ENCODE measurements around the gene TOX4. TPM values are rescaled to one million over a fixed set of nuclear protein-coding genes. Genes with fewer than 3 reads are reported as not detected.

The TOX4 gene
- total and polyA plus RNA-seq, 12 donors, result 14.9 to 104 (median 93.8) TPM

- ATAC-seq (peak in 3 of 8 donors; percentile 27 to 39 (median 35)), DNase-seq (no peak)
- TF ChIP-seq CTCF (IDR thresholded peaks at IDR 0.05), result no peak
- Histone ChIP-seq H3K27me3 (peaks cover 0 to 95% (median 75%) of the 10 kb centered on the region in 7 donors), H3K4me3 (peak overlapping the region in 9 of 10 donors; percentile 5 to 47 (median 35)), H3K36me3 (no peaks in the 10 kb centered on the region), H3K9me3 (no peaks in the 10 kb centered on the region), H3K4me1 (peaks cover 0 to 14% (median 6%) of the 10 kb centered on the region in 9 donors), H3K27ac (no peak overlapping the region)
- intact Hi-C loops (cut with DNase I), result no loop called here
- WGBS, 2 donors, result 2% methylated on average over 25 of the region's 25 CpGs
Measured at GRCh38 chr14:21536418-21537089, 59.6 kb downstream of the TOX4 start.

- Histone ChIP-seq H3K9me3 (no peaks in the 10 kb centered on the region), H3K36me3 (no peaks in the 10 kb centered on the region), H3K27ac (no peak overlapping the region), H3K4me3 (peak overlapping the region in 9 of 10 donors; percentile 5 to 47 (median 35)), H3K4me1 (peaks cover 0 to 14% (median 6%) of the 10 kb centered on the region in 9 donors), H3K27me3 (peaks cover 0 to 98% (median 77%) of the 10 kb centered on the region in 7 donors)
- DNase-seq, result no peak
- TF ChIP-seq CTCF (IDR thresholded peaks at IDR 0.05), result no peak
- intact Hi-C loops (cut with DNase I), result no loop called here
- ATAC-seq, result no peak
- WGBS, 2 donors, result 20 to 23% methylated on average over 3 of the region's 3 CpGs
Measured at GRCh38 chr14:21537090-21537424, 60.1 kb downstream of the TOX4 start.

DNA sequence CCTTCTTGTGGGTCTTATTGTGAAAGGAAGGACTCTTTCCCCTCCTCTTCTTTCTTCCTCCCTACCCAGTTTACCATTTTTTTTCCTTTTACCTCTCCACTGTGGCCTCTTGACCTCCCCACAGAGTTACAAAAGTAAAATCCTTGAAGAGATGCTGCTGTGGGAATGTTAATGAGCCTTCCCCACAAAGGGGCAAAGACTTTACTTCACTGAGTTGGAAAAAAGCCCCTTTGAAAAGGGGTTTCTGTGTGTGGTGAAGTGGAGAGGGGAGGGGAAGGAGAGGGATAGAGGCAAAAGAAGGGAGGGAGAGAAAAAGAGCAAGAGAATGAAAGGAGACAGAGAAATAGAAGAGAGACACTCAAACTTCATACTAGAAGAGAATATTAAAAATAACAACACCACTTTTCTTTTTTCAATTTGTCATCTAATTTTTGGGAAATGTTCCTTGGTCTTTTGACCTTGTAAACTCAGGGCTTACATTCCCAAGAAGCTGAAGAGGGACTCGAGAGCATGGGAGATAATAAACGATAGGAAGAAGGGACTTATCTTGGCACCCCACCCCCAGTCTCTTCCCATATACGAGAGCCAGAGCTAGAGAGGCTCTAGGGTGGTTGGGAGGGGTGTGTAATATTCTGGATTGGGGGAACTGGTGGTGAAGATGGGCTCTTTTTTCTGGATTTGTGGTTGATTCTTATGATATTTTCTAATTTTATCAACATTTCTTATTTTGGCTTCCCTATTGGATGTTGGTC lies 62.4 kb downstream of the TOX4 start:
- no peak overlapping the region for H3K4me3 ChIP-seq
- intact Hi-C loops (cut with DNase I), result no loop called here
- 10 to 12% methylated on average over 3 of the region's 3 CpGs for WGBS, 2 donors
- no peaks in the 10 kb centered on the region for H3K36me3 ChIP-seq
- no peak for TF ChIP-seq CTCF (IDR thresholded peaks at IDR 0.05)
- no peak for DNase-seq
- H3K9me3 ChIP-seq, result no peaks in the 10 kb centered on the region
- no peak overlapping the region for H3K27ac ChIP-seq
- peaks cover 0 to 82% (median 68%) of the 10 kb centered on the region in 7 donors for H3K27me3 ChIP-seq
- peaks cover 0 to 14% (median 6%) of the 10 kb centered on the region in 9 donors for H3K4me1 ChIP-seq
- ATAC-seq, result no peak

DNA sequence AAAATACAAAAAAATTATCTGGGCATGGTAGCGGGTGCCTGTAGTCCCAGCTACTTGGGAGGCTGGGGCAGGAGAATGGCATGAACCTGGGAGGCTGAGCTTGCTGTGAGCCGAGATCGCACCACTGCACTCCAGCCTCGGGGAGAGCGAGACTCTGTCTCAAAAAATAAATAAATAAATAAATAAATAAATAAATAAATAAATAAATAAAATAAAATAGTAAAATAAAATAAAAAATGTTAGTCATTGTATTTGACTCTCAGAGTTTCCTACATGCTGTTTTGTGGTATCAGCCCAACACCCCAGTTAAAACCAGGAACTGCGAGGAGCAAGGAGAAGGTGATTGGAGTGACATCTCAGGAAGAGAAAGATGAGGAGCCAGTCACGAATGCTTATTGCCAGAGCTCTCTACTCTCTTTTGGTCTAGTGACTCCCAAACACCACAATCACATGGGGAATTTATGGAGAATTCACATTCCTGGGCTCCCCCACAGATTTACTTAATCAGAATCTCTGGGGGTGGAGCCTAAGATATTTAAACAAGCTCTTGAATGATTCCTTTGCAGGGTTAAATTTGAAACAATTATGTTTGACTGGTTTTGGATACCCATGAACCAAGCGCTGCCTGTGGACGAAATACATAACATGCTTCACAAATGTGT lies 64.5 kb downstream of the TOX4 start:
- 84 to 90% methylated on average over 9 of the region's 9 CpGs for WGBS, 2 donors
- no peaks in the 10 kb centered on the region for H3K9me3 ChIP-seq
- DNase-seq (no peak), ATAC-seq (no peak)
- no peak overlapping the region for H3K27ac ChIP-seq
- H3K27me3 ChIP-seq, result peaks cover 0 to 60% (median 46%) of the 10 kb centered on the region in 7 donors
- H3K36me3 ChIP-seq, result no peaks in the 10 kb centered on the region
- no peak overlapping the region for H3K4me3 ChIP-seq
- H3K4me1 ChIP-seq, result peaks cover 0 to 7% (median 3%) of the 10 kb centered on the region in 9 donors
- no peak for TF ChIP-seq CTCF (IDR thresholded peaks at IDR 0.05)
- intact Hi-C loops (cut with DNase I), result no loop called here
